Measurements from ENCODE around the gene KSR1. TPM values are rescaled to one million over a fixed set of nuclear protein-coding genes. Genes with fewer than 3 reads are reported as not detected.

KSR1 gene
- total and polyA plus RNA-seq, 2 of the 4 experiments (the other 2 are of a cell fraction), result 12.5 to 21.9 TPM

DNA sequence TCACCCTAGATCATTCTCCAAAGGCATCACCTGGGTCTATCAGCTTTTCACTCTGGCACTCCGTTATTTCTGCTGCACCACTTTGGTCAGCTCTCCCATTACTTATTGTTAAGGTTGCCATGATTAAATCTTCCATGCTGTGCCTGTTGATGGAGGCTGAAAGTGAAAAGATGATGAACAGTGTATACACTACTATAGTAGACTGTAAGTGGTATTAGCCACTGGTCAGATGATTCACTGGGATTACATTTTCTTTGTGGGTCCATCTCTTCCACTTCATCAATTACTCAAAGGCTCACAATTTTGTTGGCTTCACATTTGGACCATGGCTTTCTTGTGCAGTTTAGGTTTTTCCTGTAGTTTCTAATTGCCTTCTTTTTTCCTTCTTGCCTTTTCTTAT is 158.9 kb downstream of the KSR1 start:
- Histone ChIP-seq H3K9me1 (ENCODE audit: insufficient read depth, low read length) (no peaks in the 10 kb centered on the region; the same call in 1 of the 2 replicates), H2AK9ac (replicated peaks; ENCODE audit: low read depth, low read length, poor library complexity) (no peak overlapping the region), H2BK5ac (ENCODE audit: low read depth, low read length, poor library complexity, severe bottlenecking) (no peak overlapping the region), H2BK120ac (ENCODE audit: low read depth, low read length) (no peak overlapping the region), H3K18ac (ENCODE audit: low read depth, low read length) (no peak overlapping the region), H2AFZ (replicated peaks; ENCODE audit: low read length, poor library complexity) (no peak overlapping the region), H4K91ac (ENCODE audit: insufficient read depth, low read depth, low read length) (no peak overlapping the region), H3K14ac (replicated peaks; ENCODE audit: low read depth, low read length) (no peak overlapping the region), H3K4me2 (ENCODE audit: low read depth, low read length) (no peak overlapping the region), H4K8ac (ENCODE audit: low read depth in 2 of 2, low read length in 2 of 2) (no peak overlapping the region), H3K4ac (ENCODE audit: low read depth, low read length) (no peak overlapping the region), H3K27ac (ENCODE audit: insufficient read depth, low read length) (no peak overlapping the region), H3K4me1 (ENCODE audit: control insufficient read depth, insufficient read depth, low read length) (peaks cover 8% of the 10 kb centered on the region; the same call in 1 of the 2 replicates), H2AK5ac (ENCODE audit: low read depth, low read length) (no peak overlapping the region), H2BK20ac (ENCODE audit: low read depth, low read length) (no peak overlapping the region), H3K9me3 (ENCODE audit: control insufficient read depth, insufficient read depth, low read length) (no peaks in the 10 kb centered on the region), H3K23ac (ENCODE audit: low read depth, low read length) (no peak overlapping the region), H2BK15ac (ENCODE audit: low read depth, low read length) (no peak overlapping the region), H3K27me3 (ENCODE audit: control insufficient read depth, insufficient read depth, low read length) (no peaks in the 10 kb centered on the region), H3K9ac (ENCODE audit: low read depth, low read length) (no peak overlapping the region), H3K4me3 (ENCODE audit: insufficient read depth, low read depth, low read length) (no peak overlapping the region), H3K79me1 (ENCODE audit: low read depth in 1 of 2, low read length in 2 of 2) (no peaks in the 10 kb centered on the region; a peak in 1 of 4 replicates), H3K36me3 (ENCODE audit: control insufficient read depth, insufficient read depth, low read length) (peaks cover 72% of the 10 kb centered on the region), H3K56ac (ENCODE audit: extremely low read depth, insufficient read depth, low read length) (no peak overlapping the region), H4K5ac (ENCODE audit: low read depth, low read length) (no peak overlapping the region), H4K20me1 (ENCODE audit: insufficient read depth, low read length) (no peaks in the 10 kb centered on the region; the same call in 1 of the 2 replicates)
- ChIA-PET POLR2A (ENCODE audit: unreplicated experiment) (no interaction called here), CTCF (interaction anchor here (0.6 kb wide), 1 partner anchor 47 kb away, joined by 3 read pairs; no protein-coding TSS in a partner anchor)
- dilution Hi-C loops (cut with HindIII; ENCODE audit: low sequenced_read_pairs, unreplicated experiment), result no loop called here
- no CpG with 5 or more reads among the region's 1 CpG for WGBS, 2 experiments (ENCODE audit: extremely low coverage in 2 of 2, insufficient read length in 1 of 2)
- no peak for TF ChIP-seq CHD1 (IDR thresholded peaks at IDR 0.05; ENCODE audit: low read depth, low read length)
- no peak for TF ChIP-seq NFE2L2 (IDR thresholded peaks at IDR 0.05; ENCODE audit: low read depth, low read length)
- no peak for TF ChIP-seq POLR2A (IDR thresholded peaks at IDR 0.05; ENCODE audit: low read depth, low read length)
- no peak for TF ChIP-seq FOS (IDR thresholded peaks at IDR 0.05; ENCODE audit: low read depth, low read length)
- TF ChIP-seq CEBPB (IDR thresholded peaks at IDR 0.05; ENCODE audit: low read depth, low read length), result no peak
- no peak for TF ChIP-seq MAFK (IDR thresholded peaks at IDR 0.05; ENCODE audit: low read depth, low read length)
- no peak for TF ChIP-seq MXI1 (IDR thresholded peaks at IDR 0.05; ENCODE audit: borderline replicate concordance, low read depth, low read length)
- no peak for TF ChIP-seq RCOR1 (IDR thresholded peaks at IDR 0.05; ENCODE audit: insufficient replicate concordance, low read length)
- no peak for TF ChIP-seq MAZ (IDR thresholded peaks at IDR 0.05; ENCODE audit: borderline replicate concordance, low read depth, low read length)
- TF ChIP-seq RAD21 (IDR thresholded peaks at IDR 0.05; ENCODE audit: low read length), result no peak
- no peak for TF ChIP-seq RFX5 (IDR thresholded peaks at IDR 0.05; ENCODE audit: low read depth, low read length)
- TF ChIP-seq SMC3 (IDR thresholded peaks at IDR 0.05; ENCODE audit: low read depth, low read length), result no peak
- TF ChIP-seq, protein P1, sequence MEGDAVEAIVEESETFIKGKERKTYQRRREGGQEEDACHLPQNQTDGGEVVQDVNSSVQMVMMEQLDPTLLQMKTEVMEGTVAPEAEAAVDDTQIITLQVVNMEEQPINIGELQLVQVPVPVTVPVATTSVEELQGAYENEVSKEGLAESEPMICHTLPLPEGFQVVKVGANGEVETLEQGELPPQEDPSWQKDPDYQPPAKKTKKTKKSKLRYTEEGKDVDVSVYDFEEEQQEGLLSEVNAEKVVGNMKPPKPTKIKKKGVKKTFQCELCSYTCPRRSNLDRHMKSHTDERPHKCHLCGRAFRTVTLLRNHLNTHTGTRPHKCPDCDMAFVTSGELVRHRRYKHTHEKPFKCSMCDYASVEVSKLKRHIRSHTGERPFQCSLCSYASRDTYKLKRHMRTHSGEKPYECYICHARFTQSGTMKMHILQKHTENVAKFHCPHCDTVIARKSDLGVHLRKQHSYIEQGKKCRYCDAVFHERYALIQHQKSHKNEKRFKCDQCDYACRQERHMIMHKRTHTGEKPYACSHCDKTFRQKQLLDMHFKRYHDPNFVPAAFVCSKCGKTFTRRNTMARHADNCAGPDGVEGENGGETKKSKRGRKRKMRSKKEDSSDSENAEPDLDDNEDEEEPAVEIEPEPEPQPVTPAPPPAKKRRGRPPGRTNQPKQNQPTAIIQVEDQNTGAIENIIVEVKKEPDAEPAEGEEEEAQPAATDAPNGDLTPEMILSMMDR (conservative IDR thresholded peaks at IDR 0.05; ENCODE audit: low read depth, low read length), result no peak
- TF ChIP-seq, protein P2, sequence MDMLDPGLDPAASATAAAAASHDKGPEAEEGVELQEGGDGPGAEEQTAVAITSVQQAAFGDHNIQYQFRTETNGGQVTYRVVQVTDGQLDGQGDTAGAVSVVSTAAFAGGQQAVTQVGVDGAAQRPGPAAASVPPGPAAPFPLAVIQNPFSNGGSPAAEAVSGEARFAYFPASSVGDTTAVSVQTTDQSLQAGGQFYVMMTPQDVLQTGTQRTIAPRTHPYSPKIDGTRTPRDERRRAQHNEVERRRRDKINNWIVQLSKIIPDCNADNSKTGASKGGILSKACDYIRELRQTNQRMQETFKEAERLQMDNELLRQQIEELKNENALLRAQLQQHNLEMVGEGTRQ (IDR thresholded peaks at IDR 0.05; ENCODE audit: low read depth, low read length), result no peak
- no peak for TF ChIP-seq BHLHE40 (IDR thresholded peaks at IDR 0.05; ENCODE audit: low read depth, low read length)
- TF ChIP-seq, protein P3, sequence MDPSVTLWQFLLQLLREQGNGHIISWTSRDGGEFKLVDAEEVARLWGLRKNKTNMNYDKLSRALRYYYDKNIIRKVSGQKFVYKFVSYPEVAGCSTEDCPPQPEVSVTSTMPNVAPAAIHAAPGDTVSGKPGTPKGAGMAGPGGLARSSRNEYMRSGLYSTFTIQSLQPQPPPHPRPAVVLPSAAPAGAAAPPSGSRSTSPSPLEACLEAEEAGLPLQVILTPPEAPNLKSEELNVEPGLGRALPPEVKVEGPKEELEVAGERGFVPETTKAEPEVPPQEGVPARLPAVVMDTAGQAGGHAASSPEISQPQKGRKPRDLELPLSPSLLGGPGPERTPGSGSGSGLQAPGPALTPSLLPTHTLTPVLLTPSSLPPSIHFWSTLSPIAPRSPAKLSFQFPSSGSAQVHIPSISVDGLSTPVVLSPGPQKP (IDR thresholded peaks at IDR 0.05; ENCODE audit: borderline replicate concordance, low read depth, low read length), result no peak
- DNase-seq (peak; percentile 11), ATAC-seq (ENCODE audit: low read depth) (no peak)
- BruUV-seq (replicated peaks), result no TSS peak
- in situ Hi-C loops (cut with MboI; ENCODE audit: low sequenced_read_pairs), result no loop called here
- intact Hi-C loops (cut with micrococcal nuclease), result no loop called here
